CD4-positive, CD25-positive, alpha-beta regulatory T cell (primary cell): ENCODE results near the gene VDAC1. TPM values are rescaled to one million over a fixed set of nuclear protein-coding genes. Genes with fewer than 3 reads are reported as not detected.
A peak's percentile ranks its signal among the peaks of the same experiment; 100 is the strongest.
"Not testable (repeated sequence)": the region's sequence is repeated elsewhere in the genome, so short reads cannot be mapped to it uniquely, and the experiment has no call there.

Experiments used
- ATAC-seq, 2 donors: fragments of 150-1000 bp; cut with Tn5 transposase; one replicate each; pipeline ENCODE4 v1.10.0; 2021; ENCODE audit warnings: low read depth in 2 of 2, moderate number of reproducible peaks in 2 of 2, moderate library complexity in 1 of 2
- DNase-seq, 3 donors: peaks; one replicate each; pipeline versions ENCODE4 v3.0.0 to v3.0.0-alpha.2; 2012 to 2022; ENCODE audit warnings: mixed read lengths in 1 of 3
- H3K27ac ChIP-seq: one replicate; pipeline ENCODE4 v1.7.0; 2013; ENCODE audit warnings: mild to moderate bottlenecking, low read length; ENCODE audit not compliant: insufficient read depth, poor library complexity, severe bottlenecking
- H3K27me3 ChIP-seq: one replicate; pipeline ENCODE4 v1.7.0; 2013; ENCODE audit warnings: low read length; ENCODE audit not compliant: control insufficient read depth, insufficient read depth
- H3K36me3 ChIP-seq: one replicate; pipeline ENCODE4 v1.7.0; 2013; ENCODE audit warnings: mild to moderate bottlenecking, low read length, moderate library complexity; ENCODE audit not compliant: control insufficient read depth, insufficient read depth
- H3K4me1 ChIP-seq: 2 replicates; pipeline ENCODE4 v1.7.0; 2013; ENCODE audit warnings: mild to moderate bottlenecking, low read length; ENCODE audit not compliant: insufficient read depth, control insufficient read depth, poor library complexity, severe bottlenecking
- H3K4me3 ChIP-seq: one replicate; pipeline ENCODE4 v1.7.0; 2013; ENCODE audit warnings: low read depth, mild to moderate bottlenecking, low read length, moderate library complexity
- H3K9me3 ChIP-seq, 2 experiments: 1 replicate in 1 of 2; 2 replicates in 1 of 2; pipeline ENCODE4 v1.7.0; 2013; ENCODE audit warnings: low read length in 2 of 2, mild to moderate bottlenecking in 1 of 2, moderate library complexity in 1 of 2; ENCODE audit not compliant: control insufficient read depth in 2 of 2
- H3K27ac Mint-ChIP-seq, 3 donors: one replicate each; pipeline ENCODE4 v1.8.0; 2020 to 2022; ENCODE audit warnings: mild to moderate bottlenecking in 3 of 3, mixed read lengths in 3 of 3, moderate library complexity in 2 of 3
- H3K27me3 Mint-ChIP-seq: one replicate; pipeline ENCODE4 v1.8.0; 2022; ENCODE audit warnings: mild to moderate bottlenecking, mixed read lengths
- H3K36me3 Mint-ChIP-seq: one replicate; pipeline ENCODE4 v1.8.0; 2020; ENCODE audit warnings: mixed read lengths
- H3K4me1 Mint-ChIP-seq, 4 donors: one replicate each; pipeline ENCODE4 v1.8.0; 2020 to 2022; ENCODE audit warnings: mixed read lengths in 4 of 4, mild to moderate bottlenecking in 1 of 4
- H3K4me3 Mint-ChIP-seq, 4 donors: one replicate each; pipeline ENCODE4 v1.8.0; 2020 to 2022; ENCODE audit warnings: mild to moderate bottlenecking in 4 of 4, mixed read lengths in 4 of 4, moderate library complexity in 3 of 4
- H3K9me3 Mint-ChIP-seq, 7 donors: one replicate each; pipeline ENCODE4 v1.8.0; 2020 to 2022; ENCODE audit warnings: mixed read lengths in 7 of 7, mild to moderate bottlenecking in 3 of 7, moderate library complexity in 2 of 7
- polyA plus RNA-seq, 4 donors: library from polyadenylated mRNA; unstranded; fragments of 300-500 nt; fragmentation: Illumina TruSeq; gene quantifications; one replicate each; pipeline ENCODE4 v1.2.3, GENCODE V29; 2021
- total RNA-seq: library from RNA; stranded (reverse); gene quantifications from one replicate; pipeline ENCODE4 v1.2.3, GENCODE V29; 2022

The VDAC1 gene
- total and polyA plus RNA-seq, 5 donors from 2014 or later, result 56.0 to 104 (median 93.9) TPM

DNA sequence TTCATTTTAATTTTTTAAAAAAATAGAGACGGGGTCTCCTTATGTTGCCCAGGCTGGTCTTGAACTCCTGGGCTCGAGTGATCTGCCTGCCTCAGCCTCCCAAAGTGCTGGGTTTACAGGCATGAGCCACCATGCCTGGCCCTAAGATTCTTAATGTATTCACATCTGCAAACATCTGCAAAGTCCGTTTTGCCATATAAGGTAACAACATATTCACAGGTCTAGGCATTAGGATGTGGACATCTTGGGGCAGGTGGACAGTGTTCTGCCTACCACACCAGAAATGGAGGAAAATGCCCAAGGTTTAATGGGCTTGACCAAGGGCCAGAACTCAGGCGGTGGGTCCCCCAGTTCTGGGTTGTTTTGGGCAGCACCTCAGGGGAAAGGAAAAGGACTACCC lies 41.6 kb upstream of the VDAC1 start:
- Histone ChIP-seq H3K36me3 (no peaks in the 10 kb centered on the region), H3K4me3 (no peak overlapping the region), H3K4me1 (peaks cover 14% of the 10 kb centered on the region), H3K27me3 (no peaks in the 10 kb centered on the region), H3K27ac (no peak overlapping the region), H3K9me3 (no peaks in the 10 kb centered on the region)
- Mint-ChIP-seq H3K36me3 (no peaks in the 10 kb centered on the region), H3K27me3 (peaks cover 6% of the 10 kb centered on the region), H3K4me3 (no peak overlapping the region), H3K27ac (no peak overlapping the region), H3K9me3 (no peaks in the 10 kb centered on the region), H3K4me1 (peaks cover 0 to 39% (median 6%) of the 10 kb centered on the region in 4 donors)
- DNase-seq (no peak), ATAC-seq (no peak)

DNA sequence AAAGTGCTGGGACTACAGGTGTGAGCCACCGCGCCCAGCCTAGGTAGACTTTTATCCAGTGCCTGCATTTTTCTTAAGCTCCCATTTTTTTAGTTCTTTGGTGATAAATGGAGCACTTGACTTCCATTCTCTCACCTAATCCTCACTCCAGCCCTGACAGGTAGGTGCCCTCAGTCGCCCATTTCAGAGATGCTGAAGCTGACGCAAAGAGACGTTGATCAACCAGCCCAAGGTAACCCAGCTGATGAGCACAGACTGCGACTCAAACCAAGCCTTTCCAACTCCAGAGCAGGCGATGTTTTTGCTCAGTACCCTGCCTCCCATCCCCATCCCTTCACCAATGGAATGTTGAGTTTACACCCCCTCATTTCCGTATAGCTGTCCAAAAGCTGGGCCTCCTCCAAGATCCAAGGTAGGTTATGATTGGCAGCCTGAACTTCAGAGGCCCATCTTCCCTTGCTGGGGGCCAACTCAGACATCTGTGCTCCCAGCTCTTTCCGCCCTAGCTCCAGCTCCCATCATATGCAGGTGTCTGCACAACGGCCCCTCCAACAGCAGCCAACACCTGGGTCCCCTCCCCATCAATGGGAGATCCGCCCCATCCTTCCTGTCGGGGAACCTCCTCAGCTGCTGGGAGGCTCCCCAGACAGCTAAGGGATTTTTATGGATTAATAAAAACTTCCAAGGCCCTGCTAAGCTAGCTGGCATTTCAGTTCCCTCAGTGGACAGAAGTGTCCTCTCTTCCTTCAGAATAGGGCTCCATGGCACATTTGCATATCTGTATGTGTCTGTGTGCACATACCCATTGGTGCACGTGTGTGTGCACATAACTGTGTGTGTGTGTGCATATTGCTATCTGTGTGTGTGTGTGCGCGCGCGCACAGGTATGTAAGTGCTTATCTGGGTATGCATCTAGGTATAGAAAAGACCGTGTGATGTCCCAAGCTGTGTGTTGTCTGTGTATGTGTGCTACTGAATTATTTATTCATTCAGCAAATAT lies 39.3 kb upstream of the VDAC1 start:
- H3K27ac Mint-ChIP-seq, result peak overlapping the region in 2 of 3 donors; percentile 32 to 75
- H3K4me1 ChIP-seq, result peaks cover 22% of the 10 kb centered on the region
- peaks cover 6 to 44% (median 12%) of the 10 kb centered on the region in 4 donors for H3K4me1 Mint-ChIP-seq

DNA sequence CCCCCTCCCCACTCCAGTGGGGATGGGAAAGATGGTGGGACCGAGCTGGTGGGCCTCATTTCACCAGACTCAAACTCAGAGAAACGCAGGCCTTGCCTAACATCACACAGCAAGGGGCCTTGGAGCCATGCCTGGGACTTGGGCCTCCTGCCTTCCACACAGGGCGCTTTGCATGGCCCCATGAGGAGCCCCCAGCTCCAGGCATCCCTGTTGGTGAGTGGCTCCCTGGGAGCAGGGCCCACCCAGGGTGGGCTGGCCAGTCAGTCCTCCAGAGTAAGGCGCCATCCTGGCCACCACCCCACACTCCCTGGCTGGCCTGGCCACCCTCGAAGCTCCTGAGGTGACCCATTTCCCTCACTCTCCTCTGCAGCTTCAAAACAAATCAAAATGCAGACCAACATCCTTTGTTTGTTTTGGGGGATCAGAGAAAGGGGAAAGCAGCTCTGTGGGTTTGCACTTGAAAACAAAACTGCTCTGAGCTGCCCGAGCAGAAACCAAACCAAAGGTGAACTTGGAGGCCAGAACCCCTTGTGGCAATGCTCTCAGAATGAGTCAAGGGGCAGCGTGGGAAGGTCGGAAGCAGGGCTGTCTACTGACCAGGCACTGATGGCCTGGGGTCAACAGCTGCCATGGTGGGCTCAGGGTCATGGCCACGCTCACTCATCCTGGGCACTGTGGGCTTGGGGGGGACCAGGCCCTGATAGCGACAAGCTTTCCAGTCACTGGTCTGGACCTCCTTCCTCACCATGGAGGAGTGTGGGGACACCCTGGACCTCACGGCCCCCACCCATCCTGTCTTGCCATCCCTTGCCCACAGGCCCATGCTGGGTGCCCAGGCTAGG lies 37.0 kb upstream of the VDAC1 start:
- Histone ChIP-seq H3K9me3 (no peaks in the 10 kb centered on the region), H3K27me3 (no peaks in the 10 kb centered on the region), H3K4me1 (peaks cover 18% of the 10 kb centered on the region), H3K27ac (no peak overlapping the region), H3K36me3 (no peaks in the 10 kb centered on the region), H3K4me3 (no peak overlapping the region)
- ATAC-seq (no peak), DNase-seq (no peak)
- Mint-ChIP-seq H3K27ac (peak overlapping the region; percentile 49 to 66 (median 55)), H3K4me1 (peaks cover 11 to 41% (median 13%) of the 10 kb centered on the region in 4 donors), H3K27me3 (peaks cover 7% of the 10 kb centered on the region), H3K4me3 (peak overlapping the region in 1 of 4 donors; percentile 24), H3K9me3 (no peaks in the 10 kb centered on the region), H3K36me3 (no peaks in the 10 kb centered on the region)

More for the DNA sequence above, 39.3 kb upstream of the VDAC1 start:
- Mint-ChIP-seq H3K36me3 (no peaks in the 10 kb centered on the region), H3K27me3 (peaks cover 13% of the 10 kb centered on the region), H3K4me3 (peak overlapping the region in 3 of 4 donors; percentile 3 to 23 (median 22)), H3K9me3 (no peaks in the 10 kb centered on the region)
- DNase-seq (no peak), ATAC-seq (no peak)
- Histone ChIP-seq H3K9me3 (no peaks in the 10 kb centered on the region), H3K36me3 (no peaks in the 10 kb centered on the region), H3K27ac (no peak overlapping the region), H3K27me3 (no peaks in the 10 kb centered on the region), H3K4me3 (no peak overlapping the region)

DNA sequence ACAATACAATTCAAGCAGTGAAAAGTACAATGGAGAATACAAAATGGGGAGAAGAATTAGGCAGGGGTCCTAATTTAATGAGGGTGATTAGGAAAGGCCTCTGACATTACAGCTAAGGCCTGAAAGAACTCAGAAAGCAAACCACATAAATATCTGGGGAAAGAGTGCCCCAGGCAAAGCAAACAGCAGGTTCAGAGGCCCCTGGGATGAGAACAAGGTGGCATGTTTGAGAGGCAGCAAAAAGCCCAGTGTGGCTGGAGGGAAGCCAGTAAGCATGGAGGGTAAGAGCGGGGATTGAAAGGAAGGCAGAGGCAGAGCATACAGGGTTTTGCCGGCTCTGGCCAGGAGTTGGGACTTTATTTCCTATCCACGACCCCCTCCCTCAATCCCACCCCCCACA lies 33.4 kb upstream of the VDAC1 start:
- H3K27ac Mint-ChIP-seq, result peak overlapping the region in 1 of 3 donors; percentile 34
- peaks cover 7% of the 10 kb centered on the region for H3K27me3 Mint-ChIP-seq
- H3K4me1 Mint-ChIP-seq, result peaks cover 5 to 28% (median 14%) of the 10 kb centered on the region in 4 donors
- Histone ChIP-seq H3K36me3 (no peaks in the 10 kb centered on the region), H3K4me3 (no peak overlapping the region), H3K27me3 (no peaks in the 10 kb centered on the region), H3K27ac (no peak overlapping the region), H3K9me3 (no peaks in the 10 kb centered on the region), H3K4me1 (peaks cover 18% of the 10 kb centered on the region)
- no peak for ATAC-seq
- no peak overlapping the region for H3K4me3 Mint-ChIP-seq
- no peak for DNase-seq
- H3K9me3 Mint-ChIP-seq, result no peaks in the 10 kb centered on the region
- H3K36me3 Mint-ChIP-seq, result no peaks in the 10 kb centered on the region

DNA sequence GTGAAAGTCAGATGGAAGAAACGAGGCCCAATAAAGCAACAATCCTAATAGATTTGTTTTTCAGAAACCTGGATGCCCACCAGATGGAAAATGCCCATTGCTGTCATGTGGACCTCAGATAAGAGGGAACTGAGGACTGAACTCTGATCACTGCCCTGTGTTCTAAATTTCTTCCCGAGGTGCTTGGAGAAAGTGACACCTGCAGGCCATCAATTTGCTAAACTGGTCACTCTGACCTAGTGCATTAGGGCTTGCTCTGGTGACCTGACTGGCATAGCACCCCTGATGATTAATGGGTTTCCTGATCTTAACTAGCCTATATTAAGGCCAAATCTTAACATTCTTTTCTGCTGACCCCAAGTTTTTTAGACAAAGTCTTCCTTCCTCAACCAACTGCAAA lies 32.4 kb upstream of the VDAC1 start:
- H3K27me3 Mint-ChIP-seq, result peaks cover 7% of the 10 kb centered on the region
- no peak for ATAC-seq
- H3K36me3 ChIP-seq, result no peaks in the 10 kb centered on the region

DNA sequence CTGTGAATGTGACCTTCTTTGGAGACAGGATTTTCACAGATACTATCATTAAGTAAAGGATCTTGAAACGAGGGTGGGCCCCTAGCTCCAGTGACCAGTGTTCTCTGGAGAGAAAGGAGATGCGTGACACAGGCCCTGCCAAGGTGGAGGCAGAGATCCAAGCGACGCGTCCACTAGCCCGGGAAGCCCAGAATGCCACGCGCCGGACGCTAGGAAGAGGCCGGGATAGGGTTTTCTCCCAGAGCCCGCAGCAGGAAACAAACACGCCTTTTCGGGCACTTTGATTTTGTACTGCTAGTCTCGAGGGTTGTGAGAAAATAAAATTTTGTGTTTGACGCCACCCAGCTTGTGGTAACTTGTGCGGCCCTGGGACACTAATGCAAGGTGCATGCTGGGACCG lies 29.6 kb upstream of the VDAC1 start:
- ATAC-seq (no peak), DNase-seq (no peak)
- Histone ChIP-seq H3K27me3 (peaks cover 1% of the 10 kb centered on the region), H3K36me3 (no peaks in the 10 kb centered on the region), H3K9me3 (no peaks in the 10 kb centered on the region), H3K27ac (no peak overlapping the region), H3K4me3 (no peak overlapping the region), H3K4me1 (peaks cover 1% of the 10 kb centered on the region)
- Mint-ChIP-seq H3K4me1 (peaks cover 0 to 12% (median 7%) of the 10 kb centered on the region in 4 donors), H3K4me3 (no peak overlapping the region), H3K36me3 (no peaks in the 10 kb centered on the region), H3K27me3 (peaks cover 2% of the 10 kb centered on the region), H3K27ac (no peak overlapping the region), H3K9me3 (no peaks in the 10 kb centered on the region)

More for the DNA sequence above, 32.4 kb upstream of the VDAC1 start:
- H3K9me3 ChIP-seq, result no peaks in the 10 kb centered on the region
- peaks cover 17% of the 10 kb centered on the region for H3K4me1 ChIP-seq
- H3K4me3 ChIP-seq, result no peak overlapping the region
- H3K27ac ChIP-seq, result no peak overlapping the region
- peak overlapping the region in 1 of 3 donors; percentile 47 for H3K27ac Mint-ChIP-seq
- H3K4me1 Mint-ChIP-seq, result peaks cover 5 to 25% (median 14%) of the 10 kb centered on the region in 4 donors
- H3K9me3 Mint-ChIP-seq, result no peaks in the 10 kb centered on the region
- no peaks in the 10 kb centered on the region for H3K27me3 ChIP-seq
- DNase-seq, result no peak
- no peak overlapping the region for H3K4me3 Mint-ChIP-seq
- H3K36me3 Mint-ChIP-seq, result no peaks in the 10 kb centered on the region

DNA sequence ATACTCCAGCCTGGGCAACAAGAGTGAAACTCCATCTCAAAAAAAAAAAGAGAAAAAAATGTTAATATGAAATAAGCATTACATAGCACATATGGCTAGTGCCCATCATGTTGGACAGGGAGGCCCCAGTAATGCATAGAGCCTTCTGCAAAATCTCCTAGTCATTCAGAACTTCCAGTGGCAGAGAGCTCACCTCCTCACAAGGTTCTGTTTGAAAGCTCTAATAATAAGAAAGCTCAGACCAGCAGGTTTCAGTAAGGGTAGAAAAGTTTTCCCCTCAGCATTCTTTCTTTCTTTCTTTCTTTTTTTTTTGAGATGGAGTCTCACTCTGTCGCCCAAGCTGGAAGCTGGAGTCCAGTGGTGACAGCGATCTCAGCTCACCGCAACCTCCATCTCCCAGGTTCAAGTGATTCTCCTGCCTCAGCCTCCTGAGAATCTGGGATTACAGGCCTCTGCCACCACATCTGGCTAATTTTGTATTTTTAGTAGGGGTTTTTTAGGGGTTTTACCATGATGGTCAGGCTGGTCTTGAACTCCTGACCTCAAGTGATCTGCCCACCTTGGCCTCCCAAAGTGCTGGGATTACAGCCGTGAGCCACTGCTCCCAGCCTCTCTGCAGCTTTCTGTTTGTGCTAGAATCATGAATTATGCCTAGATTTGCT lies 25.7 kb upstream of the VDAC1 start:
- not testable (repeated sequence) for H3K9me3 Mint-ChIP-seq, H3K36me3 ChIP-seq, H3K4me1 ChIP-seq, H3K4me1 Mint-ChIP-seq, DNase-seq, ATAC-seq, H3K4me3 ChIP-seq, H3K36me3 Mint-ChIP-seq, H3K27ac ChIP-seq, H3K27me3 ChIP-seq, H3K9me3 ChIP-seq, H3K27ac Mint-ChIP-seq, H3K4me3 Mint-ChIP-seq
- peaks cover 13% of the 10 kb centered on the region for H3K27me3 Mint-ChIP-seq
